Tibial artery (tissue), 4 donors: ENCODE measurements around the gene ANKRD34A.

Source experiments
- DNase-seq, 2 donors: peaks; one replicate each; pipeline ENCODE4 v3.0.0-alpha.2; 2019
- H3K27ac ChIP-seq, 2 donors: fragments of 200-600 bp; sonication (generic) in 1 of 2; 1 replicate in 1 of 2; 2 replicates in 1 of 2; pipeline ENCODE4 v1.5.1; 2018 to 2019; ENCODE audit warnings: mild to moderate bottlenecking in 1 of 2
- H3K27me3 ChIP-seq, 2 donors: fragments of 200-600 bp; sonication (generic) in 1 of 2; one replicate each; pipeline versions ENCODE4 v1.5.1 to v1.6.0; 2016 to 2019
- H3K36me3 ChIP-seq, 3 donors: fragments of 200-600 bp; sonication (generic) in 2 of 3; one replicate each; pipeline ENCODE4 v1.5.1; 2016 to 2019; ENCODE audit warnings: mild to moderate bottlenecking in 2 of 3
- H3K4me1 ChIP-seq, 4 donors: fragments of 200-600 bp; sonication (generic) in 2 of 4; 1 replicate in 3 of 4; 2 replicates in 1 of 4; pipeline ENCODE4 v1.5.1; 2016 to 2019
- H3K4me3 ChIP-seq, 2 donors: fragments of 200-600 bp; sonication (generic) in 1 of 2; 1 replicate in 1 of 2; 2 replicates in 1 of 2; pipeline ENCODE4 v1.5.1; 2018 to 2019; ENCODE audit warnings: mild to moderate bottlenecking in 2 of 2
- H3K9me3 ChIP-seq, 3 donors: fragments of 200-600 bp; sonication (generic) in 1 of 3; one replicate each; pipeline ENCODE4 v1.5.1; 2016 to 2019
- CTCF ChIP-seq, 2 experiments: fragments of 200-600 bp in 1 of 2; fragments of 450-650 bp in 1 of 2; IDR thresholded peaks; one replicate each; pipeline ENCODE4 v1.5.1; 2017 to 2019; ENCODE audit warnings: antibody characterized with exemption in 2 of 2, mild to moderate bottlenecking in 1 of 2, moderate library complexity in 1 of 2
- intact Hi-C: fragments of 100-400 bp; cut with DNase I; formaldehyde crosslinking; loops from one replicate; pipeline ENCODE4 v1.15.0; 2023; ENCODE audit warnings: low total_unique reads

Gene ANKRD34A

DNA sequence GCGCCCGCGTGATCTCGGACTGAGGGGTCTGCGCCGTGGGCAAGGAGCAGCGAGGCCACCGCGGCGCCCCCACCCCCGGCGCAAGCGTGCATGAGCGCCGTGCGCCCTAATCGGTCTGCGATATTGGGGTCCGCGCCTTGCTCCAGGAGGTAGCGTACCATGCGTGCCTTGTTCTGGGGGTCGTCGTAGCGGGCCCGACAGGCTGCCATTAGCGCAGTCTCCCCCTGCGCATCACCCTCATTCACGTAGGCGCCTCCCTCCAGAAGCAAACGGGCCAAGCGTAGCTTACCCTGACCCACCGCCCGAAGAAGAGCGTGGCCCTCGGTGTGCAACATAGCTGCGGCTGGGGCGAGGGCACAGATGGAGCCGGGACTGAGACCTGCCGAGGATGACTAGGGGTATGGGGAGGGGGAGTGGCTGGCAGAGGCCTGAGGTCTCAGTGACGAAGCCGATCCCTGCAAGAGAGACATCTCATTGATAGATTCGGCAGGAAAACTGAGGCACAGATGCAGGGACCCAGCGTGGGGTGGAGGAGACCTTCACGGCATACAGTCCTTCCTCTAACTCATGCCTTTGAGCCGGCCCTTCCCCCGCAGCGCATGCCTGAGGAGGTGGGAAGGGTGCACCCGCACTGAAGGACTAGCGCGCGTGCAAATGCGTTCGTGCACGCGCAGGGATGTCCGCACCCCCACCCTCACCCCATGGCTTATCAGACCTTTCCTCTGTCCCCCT, 2.8 kb downstream of the ANKRD34A start:
- Histone ChIP-seq H3K27ac (peak overlapping the region; percentile 84 to 96), H3K4me3 (peak overlapping the region; percentile 55 to 58), H3K36me3 (no peaks in the 10 kb centered on the region), H3K4me1 (peaks cover 5 to 54% (median 44%) of the 10 kb centered on the region in 4 donors), H3K9me3 (no peaks in the 10 kb centered on the region), H3K27me3 (no peaks in the 10 kb centered on the region)
- DNase-seq: peak; percentile 53 to 85
- intact Hi-C loops: loop anchor here (10.0 kb wide), 1 partner anchor 47 kb away; the partner anchor contains the start of genes ITGA10 and PEX11B
- TF ChIP-seq CTCF (IDR thresholded peaks at IDR 0.05): no peak

- no peak for TF ChIP-seq CTCF (IDR thresholded peaks at IDR 0.05)
- intact Hi-C loops: loop anchor here (10.0 kb wide), 1 partner anchor 46 kb away; the partner anchor contains the start of genes ITGA10 and PEX11B
Observed at GRCh38 chr1:145961109-145961424, 3.3 kb downstream of the ANKRD34A start.

GRCh38 chr1:145960468-145961108, 3.8 kb downstream of the ANKRD34A start:
- peak; percentile 27 to 29 for TF ChIP-seq CTCF (IDR thresholded peaks at IDR 0.05)
- Histone ChIP-seq H3K4me1 (peaks cover 5 to 63% (median 52%) of the 10 kb centered on the region in 4 donors), H3K27ac (peak overlapping the region; percentile 84 to 96), H3K4me3 (peak overlapping the region; percentile 55 to 58), H3K27me3 (no peaks in the 10 kb centered on the region), H3K36me3 (no peaks in the 10 kb centered on the region), H3K9me3 (no peaks in the 10 kb centered on the region)
- DNase-seq: peak; percentile 80 to 93
- intact Hi-C loops: loop anchor here (10.0 kb wide), 1 partner anchor 46 kb away; the partner anchor contains the start of genes ITGA10 and PEX11B

More at GRCh38 chr1:145961109-145961424, 3.3 kb downstream of the ANKRD34A start:
- H3K9me3 ChIP-seq: no peaks in the 10 kb centered on the region
- DNase-seq: no peak
- H3K27me3 ChIP-seq: no peaks in the 10 kb centered on the region
- H3K27ac ChIP-seq: peak overlapping the region; percentile 84 to 96
- H3K4me1 ChIP-seq: peaks cover 5 to 58% (median 49%) of the 10 kb centered on the region in 4 donors
- peak overlapping the region; percentile 55 to 58 for H3K4me3 ChIP-seq
- H3K36me3 ChIP-seq: no peaks in the 10 kb centered on the region

DNA sequence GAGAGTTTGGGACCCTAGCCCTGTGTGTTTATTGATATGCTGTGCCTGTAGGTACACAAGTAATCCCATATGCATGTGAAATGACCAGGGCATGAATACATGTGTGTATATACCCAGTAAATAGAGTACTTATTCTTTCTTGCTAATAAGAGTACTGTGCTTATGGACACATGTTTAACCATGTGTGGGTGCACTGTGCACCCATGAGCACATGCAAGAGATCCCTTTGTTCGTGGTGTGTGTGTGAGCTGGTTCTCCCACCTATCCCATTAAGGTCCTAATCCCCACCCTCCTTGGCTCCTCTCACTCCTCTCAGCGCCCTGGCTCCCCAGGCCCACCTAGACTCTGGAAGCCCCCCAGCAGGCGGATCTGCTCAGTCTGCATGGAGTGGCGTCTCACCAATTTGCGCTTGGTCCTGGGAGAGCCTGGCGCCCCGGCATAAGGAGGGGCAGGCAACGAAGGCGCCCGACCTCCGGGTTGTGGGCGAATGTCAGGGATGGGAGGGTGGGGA, 4.4 kb downstream of the ANKRD34A start:
- intact Hi-C loops: loop anchor here (10.0 kb wide), 1 partner anchor 45 kb away; the partner anchor contains the start of genes ITGA10 and PEX11B
- no peak for DNase-seq
- TF ChIP-seq CTCF (IDR thresholded peaks at IDR 0.05): no peak
- H3K4me3 ChIP-seq: peak overlapping the region; percentile 55 to 58
- H3K9me3 ChIP-seq: no peaks in the 10 kb centered on the region
- H3K27ac ChIP-seq: peak overlapping the region; percentile 84 to 96
- peaks cover 5 to 68% (median 52%) of the 10 kb centered on the region in 4 donors for H3K4me1 ChIP-seq
- no peaks in the 10 kb centered on the region for H3K27me3 ChIP-seq
- no peaks in the 10 kb centered on the region for H3K36me3 ChIP-seq

- no peak overlapping the region for H3K4me3 ChIP-seq
- no peak for TF ChIP-seq CTCF (IDR thresholded peaks at IDR 0.05)
- H3K4me1 ChIP-seq: peaks cover 5 to 75% (median 58%) of the 10 kb centered on the region in 4 donors
- no peaks in the 10 kb centered on the region for H3K27me3 ChIP-seq
- H3K27ac ChIP-seq: peak overlapping the region; percentile 84 to 96
- H3K36me3 ChIP-seq: no peaks in the 10 kb centered on the region
- no peaks in the 10 kb centered on the region for H3K9me3 ChIP-seq
- DNase-seq: no peak
- intact Hi-C loops: no loop called here
Observed at GRCh38 chr1:145959333-145959732, 5.0 kb downstream of the ANKRD34A start.
